ENCODE measurements around the gene EN1. TPM values are rescaled to one million over a fixed set of nuclear protein-coding genes. Genes with fewer than 3 reads are reported as not detected.

Gene EN1
- total RNA-seq, 1 donor from 2014 or later: 0.15 TPM

DNA sequence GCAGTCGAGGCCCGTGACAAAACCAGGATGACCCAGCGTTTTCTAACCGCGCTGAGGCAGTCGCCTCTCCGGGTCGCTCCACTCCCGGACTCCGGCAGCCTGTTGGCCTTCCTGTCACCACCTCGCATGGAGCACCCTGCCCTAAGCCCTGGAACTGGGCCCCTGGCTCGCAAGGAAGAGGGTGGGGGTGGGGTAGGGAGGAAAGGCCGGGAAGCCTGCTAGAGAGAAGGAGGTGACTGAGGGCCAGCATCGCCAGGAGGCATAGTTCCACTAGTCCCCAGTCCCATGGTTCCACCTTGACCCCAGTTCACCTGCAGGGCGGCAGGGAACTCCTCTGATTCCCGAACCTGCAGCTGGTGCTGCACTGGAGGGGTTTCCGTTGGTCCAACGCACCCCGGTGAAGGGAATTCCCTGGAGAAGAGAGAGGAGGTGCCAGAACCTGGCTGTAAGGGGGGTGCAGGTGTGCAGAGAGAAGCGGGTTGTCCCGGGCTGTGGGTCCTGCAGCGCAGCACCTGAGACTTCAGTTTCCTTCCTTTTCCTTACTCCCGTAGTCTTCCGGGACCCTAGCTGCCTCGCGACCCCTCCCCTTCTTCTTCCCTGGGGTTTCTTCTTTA, 11.8 kb upstream of the EN1 start:
- no peak for ATAC-seq

DNA sequence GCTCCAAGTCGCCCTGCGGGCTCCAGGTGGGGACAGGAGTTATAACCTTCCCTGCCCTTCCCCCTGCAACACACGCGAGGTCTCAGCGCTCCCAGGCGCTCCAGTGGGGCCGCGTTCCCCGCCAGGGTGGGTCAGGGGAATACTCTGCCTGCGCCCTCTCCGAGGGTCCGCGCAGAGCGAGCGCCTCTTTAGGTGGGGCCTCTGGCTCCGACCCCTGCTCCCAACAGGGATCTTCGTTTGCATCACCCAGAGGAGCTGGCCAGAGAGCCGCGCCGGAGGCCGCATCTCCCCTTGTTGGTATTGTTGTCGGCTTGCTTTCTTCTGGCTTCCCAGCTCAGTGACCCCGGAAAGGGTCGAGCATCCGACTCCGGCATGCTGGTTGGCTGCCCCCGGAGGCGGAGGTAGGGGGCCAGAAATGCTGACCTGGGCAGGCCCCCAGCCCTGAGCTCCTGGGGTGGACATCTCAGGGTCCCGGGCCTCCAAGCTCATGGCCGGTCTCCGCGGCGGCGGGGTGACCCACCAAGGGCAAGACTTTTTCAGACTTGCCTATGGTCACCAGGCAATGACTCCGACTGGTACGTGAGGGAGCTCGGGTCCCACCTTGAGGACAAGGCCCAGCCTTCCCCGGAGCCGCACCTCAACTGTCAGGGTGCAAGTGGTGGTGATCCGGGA, 11.2 kb upstream of the EN1 start:
- Histone ChIP-seq H3K9me3 (no peaks in the 10 kb centered on the region), H3K27ac (no peak overlapping the region), H3K27me3 (ENCODE audit: low read depth) (peaks cover 98% of the 10 kb centered on the region), H3K4me3 (no peak overlapping the region), H3K4me1 (peaks cover 17% of the 10 kb centered on the region), H3K36me3 (no peaks in the 10 kb centered on the region)
- DNase-seq (no peak), ATAC-seq (no peak)
- intact Hi-C loops (cut with DNase I): loop anchor here (10.0 kb wide), 2 partner anchors 634 to 814 kb away; no protein-coding TSS in a partner anchor
- TF ChIP-seq, protein P1, sequence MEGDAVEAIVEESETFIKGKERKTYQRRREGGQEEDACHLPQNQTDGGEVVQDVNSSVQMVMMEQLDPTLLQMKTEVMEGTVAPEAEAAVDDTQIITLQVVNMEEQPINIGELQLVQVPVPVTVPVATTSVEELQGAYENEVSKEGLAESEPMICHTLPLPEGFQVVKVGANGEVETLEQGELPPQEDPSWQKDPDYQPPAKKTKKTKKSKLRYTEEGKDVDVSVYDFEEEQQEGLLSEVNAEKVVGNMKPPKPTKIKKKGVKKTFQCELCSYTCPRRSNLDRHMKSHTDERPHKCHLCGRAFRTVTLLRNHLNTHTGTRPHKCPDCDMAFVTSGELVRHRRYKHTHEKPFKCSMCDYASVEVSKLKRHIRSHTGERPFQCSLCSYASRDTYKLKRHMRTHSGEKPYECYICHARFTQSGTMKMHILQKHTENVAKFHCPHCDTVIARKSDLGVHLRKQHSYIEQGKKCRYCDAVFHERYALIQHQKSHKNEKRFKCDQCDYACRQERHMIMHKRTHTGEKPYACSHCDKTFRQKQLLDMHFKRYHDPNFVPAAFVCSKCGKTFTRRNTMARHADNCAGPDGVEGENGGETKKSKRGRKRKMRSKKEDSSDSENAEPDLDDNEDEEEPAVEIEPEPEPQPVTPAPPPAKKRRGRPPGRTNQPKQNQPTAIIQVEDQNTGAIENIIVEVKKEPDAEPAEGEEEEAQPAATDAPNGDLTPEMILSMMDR (IDR thresholded peaks at IDR 0.05): no peak

More for the DNA sequence above, 11.8 kb upstream of the EN1 start:
- Histone ChIP-seq H3K36me3 (no peaks in the 10 kb centered on the region), H3K4me1 (peaks cover 17% of the 10 kb centered on the region), H3K4me3 (no peak overlapping the region), H3K9me3 (no peaks in the 10 kb centered on the region), H3K27ac (no peak overlapping the region), H3K27me3 (ENCODE audit: low read depth) (peaks cover 98% of the 10 kb centered on the region)
- TF ChIP-seq, protein P1 (IDR thresholded peaks at IDR 0.05): no peak
- intact Hi-C loops (cut with DNase I): loop anchor here (10.0 kb wide), 2 partner anchors 634 to 814 kb away; no protein-coding TSS in a partner anchor
- no peak for DNase-seq

DNA sequence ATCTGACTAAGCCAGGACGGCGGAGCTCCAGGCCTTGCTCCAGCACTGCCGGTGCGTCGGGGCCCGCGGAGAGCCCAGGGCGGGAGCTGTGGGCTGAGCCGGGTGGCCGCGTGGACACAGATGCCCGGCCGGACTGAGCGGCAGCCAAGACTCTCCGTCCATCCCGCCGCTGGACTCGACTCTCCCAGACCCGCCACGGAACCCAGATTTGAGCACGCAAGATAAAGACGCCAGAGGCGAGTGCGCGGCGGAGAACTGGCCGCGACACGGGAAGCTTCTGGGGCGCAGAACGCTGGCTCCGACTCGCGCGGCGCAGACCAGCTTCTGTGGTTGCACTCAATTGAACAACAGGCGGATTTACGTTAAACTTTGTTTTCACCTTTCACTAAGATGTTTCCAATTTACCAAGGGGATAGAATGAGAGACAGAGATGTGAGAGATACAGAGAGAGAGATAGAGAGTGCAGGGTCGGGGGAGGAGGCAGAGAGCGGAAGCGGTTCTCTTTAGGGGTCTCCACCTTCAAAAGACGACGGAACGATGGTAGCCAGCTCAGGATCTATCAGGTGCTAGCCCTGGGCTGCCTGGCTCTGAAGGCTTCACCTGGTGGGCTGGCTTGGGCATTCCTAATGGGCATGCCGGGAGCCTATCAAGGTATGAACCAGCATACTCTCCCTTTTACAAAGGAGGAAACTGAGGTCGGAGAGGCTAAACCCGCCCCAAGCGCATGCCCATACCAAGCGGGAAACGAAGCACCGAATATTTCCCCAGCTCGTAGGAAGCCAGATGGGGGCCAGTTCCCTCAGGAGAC, 10.4 kb upstream of the EN1 start:
- H3K9me3 ChIP-seq: no peaks in the 10 kb centered on the region
- H3K27me3 ChIP-seq (ENCODE audit: low read depth): peaks cover 99% of the 10 kb centered on the region
- no peak overlapping the region for H3K4me3 ChIP-seq
- H3K36me3 ChIP-seq: no peaks in the 10 kb centered on the region
- H3K4me1 ChIP-seq: peaks cover 17% of the 10 kb centered on the region
- H3K27ac ChIP-seq: no peak overlapping the region
- intact Hi-C loops (cut with DNase I): loop anchor here (10.0 kb wide), 2 partner anchors 633 to 813 kb away; no protein-coding TSS in a partner anchor
- TF ChIP-seq, protein P1 (IDR thresholded peaks at IDR 0.05): no peak
- ATAC-seq: no peak
- no peak for DNase-seq

DNA sequence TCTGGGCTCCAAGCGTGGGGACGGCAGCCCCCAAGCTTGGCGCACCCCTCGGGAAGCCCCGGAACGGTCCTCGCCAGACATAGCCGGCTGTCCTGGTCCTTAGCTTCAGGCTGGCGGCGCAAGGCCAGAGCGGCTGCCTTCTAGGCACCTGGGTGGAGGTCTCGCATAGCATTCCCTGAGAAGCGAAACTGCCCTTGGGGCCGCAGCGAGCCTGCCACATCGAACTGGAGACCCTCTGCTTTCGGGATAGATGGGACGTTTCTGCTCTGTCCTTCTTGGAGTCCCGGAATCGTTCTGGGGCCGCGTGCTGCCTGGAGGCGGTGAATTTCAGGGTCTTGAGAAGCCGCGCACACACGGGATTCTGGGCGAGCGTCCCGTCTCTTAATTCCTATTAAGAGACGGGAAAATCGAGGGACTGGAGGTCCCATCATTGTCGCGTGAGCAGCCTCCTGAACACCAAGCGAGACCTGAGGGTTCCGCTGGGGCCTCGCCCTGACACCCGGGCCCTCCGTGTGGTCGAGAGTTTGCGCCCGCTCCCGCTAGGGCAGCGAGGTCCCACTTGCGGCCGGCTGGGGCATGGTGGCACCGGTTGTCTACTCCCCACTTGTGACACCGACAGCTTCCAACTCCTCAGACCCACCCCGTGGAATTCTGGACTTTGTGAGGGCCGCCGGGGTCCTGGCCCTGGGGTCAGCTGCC, 9.7 kb upstream of the EN1 start:
- Histone ChIP-seq H3K27ac (no peak overlapping the region), H3K27me3 (ENCODE audit: low read depth) (peaks cover 100% of the 10 kb centered on the region), H3K4me3 (no peak overlapping the region), H3K36me3 (no peaks in the 10 kb centered on the region), H3K4me1 (peaks cover 17% of the 10 kb centered on the region), H3K9me3 (no peaks in the 10 kb centered on the region)
- TF ChIP-seq, protein P1 (IDR thresholded peaks at IDR 0.05): no peak
- intact Hi-C loops (cut with DNase I): loop anchor here (10.0 kb wide), 2 partner anchors 632 to 812 kb away; no protein-coding TSS in a partner anchor
- DNase-seq (no peak), ATAC-seq (no peak)

All from lower lobe of right lung (tissue), 2 donors.